Chondrocyte (in vitro differentiated cells): ENCODE results near the gene MYO5B. TPM values are rescaled to one million over a fixed set of nuclear protein-coding genes. Genes with fewer than 3 reads are reported as not detected.

Experiments
- DNase-seq: peaks from one replicate; pipeline ENCODE4 v3.0.0; 2021; ENCODE audit warnings: mixed read lengths, low spot score
- H3K27ac Mint-ChIP-seq: one replicate; pipeline ENCODE4 v1.8.0; 2021; ENCODE audit warnings: mild to moderate bottlenecking, moderate library complexity, mixed read lengths; ENCODE audit not compliant: unreplicated experiment
- H3K27me3 Mint-ChIP-seq: 2 replicates; pipeline ENCODE4 v1.8.0; 2021; ENCODE audit warnings: low read depth, mixed read lengths
- H3K36me3 Mint-ChIP-seq: 2 replicates; pipeline ENCODE4 v1.8.0; 2021; ENCODE audit warnings: low read depth, mixed read lengths
- H3K4me1 Mint-ChIP-seq: 2 replicates; pipeline ENCODE4 v1.8.0; 2021; ENCODE audit warnings: low read depth, mild to moderate bottlenecking, mixed read lengths
- H3K4me3 Mint-ChIP-seq: one replicate; pipeline ENCODE4 v1.8.0; 2021; ENCODE audit warnings: mild to moderate bottlenecking, moderate library complexity, mixed read lengths; ENCODE audit not compliant: unreplicated experiment
- H3K9me3 Mint-ChIP-seq: 2 replicates; pipeline ENCODE4 v1.8.0; 2021; ENCODE audit warnings: low read depth, mixed read lengths
- CTCF ChIP-seq: fragments of 200-600 bp; sonication (generic); IDR thresholded peaks from 2 replicates; pipeline ENCODE4 v1.5.0; 2021; ENCODE audit warnings: antibody characterized with exemption, mild to moderate bottlenecking, moderate library complexity
- total RNA-seq: library from RNA; stranded (reverse); gene quantifications from 3 replicates; pipeline ENCODE4 v1.2.1, GENCODE V29; 2021

MYO5B gene
- total RNA-seq, 1 donor from 2014 or later = 0.97 TPM

DNA sequence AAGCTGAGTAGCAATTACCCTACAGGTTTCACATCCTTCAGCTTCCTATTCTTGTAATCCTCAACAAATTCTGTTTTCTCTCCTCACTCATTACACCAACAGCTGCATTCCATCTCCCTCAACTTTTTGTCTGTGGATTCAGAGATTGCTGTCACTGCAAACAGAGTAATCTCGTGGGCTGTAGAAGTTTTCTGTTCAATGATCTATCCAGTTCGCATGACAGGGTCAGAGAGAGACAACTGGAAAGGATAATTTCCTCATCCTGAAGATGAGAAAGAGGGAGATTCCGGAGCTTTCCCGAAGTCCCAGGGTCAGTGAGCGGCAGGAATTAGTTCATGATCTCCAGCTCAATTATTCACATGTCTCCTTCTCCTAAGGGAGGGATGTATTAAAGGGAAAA is 75.7 kb downstream of the MYO5B start:
- Mint-ChIP-seq H3K36me3 (no peaks in the 10 kb centered on the region), H3K4me3 (no peak overlapping the region), H3K4me1 (no peaks in the 10 kb centered on the region), H3K27ac (no peak overlapping the region), H3K27me3 (peaks cover 33% of the 10 kb centered on the region), H3K9me3 (no peaks in the 10 kb centered on the region)
- no peak for DNase-seq
- TF ChIP-seq CTCF = no peak

DNA sequence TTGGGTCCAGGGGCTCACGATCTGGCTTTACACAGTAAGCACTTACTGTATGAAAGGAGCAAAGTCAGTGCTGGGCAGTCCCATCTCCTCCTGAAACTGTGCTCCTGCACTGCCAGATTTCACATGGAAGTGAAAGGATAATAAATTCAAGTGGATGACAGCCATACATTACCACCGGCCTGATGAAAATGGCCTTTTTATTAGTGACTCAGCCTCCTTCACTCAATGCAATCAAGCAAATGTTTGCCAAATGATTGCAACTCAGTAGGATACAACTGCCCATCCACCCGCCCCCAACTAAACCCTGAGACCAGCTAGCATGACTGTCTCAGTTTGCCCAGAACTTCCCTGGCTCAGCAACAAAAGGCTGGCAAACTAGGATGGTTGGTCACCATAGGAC is 77.1 kb downstream of the MYO5B start:
- Mint-ChIP-seq H3K27ac (no peak overlapping the region), H3K4me3 (no peak overlapping the region), H3K27me3 (peaks cover 35% of the 10 kb centered on the region), H3K4me1 (no peaks in the 10 kb centered on the region), H3K9me3 (no peaks in the 10 kb centered on the region), H3K36me3 (no peaks in the 10 kb centered on the region)
- TF ChIP-seq CTCF = no peak
- no peak for DNase-seq

- Mint-ChIP-seq H3K27me3 (peaks cover 45% of the 10 kb centered on the region), H3K27ac (no peak overlapping the region), H3K36me3 (no peaks in the 10 kb centered on the region), H3K9me3 (no peaks in the 10 kb centered on the region), H3K4me1 (no peaks in the 10 kb centered on the region), H3K4me3 (no peak overlapping the region)
- TF ChIP-seq CTCF = no peak
- DNase-seq = no peak
Observed at GRCh38 chr18:50115095-50115494, 79.9 kb downstream of the MYO5B start.

DNA sequence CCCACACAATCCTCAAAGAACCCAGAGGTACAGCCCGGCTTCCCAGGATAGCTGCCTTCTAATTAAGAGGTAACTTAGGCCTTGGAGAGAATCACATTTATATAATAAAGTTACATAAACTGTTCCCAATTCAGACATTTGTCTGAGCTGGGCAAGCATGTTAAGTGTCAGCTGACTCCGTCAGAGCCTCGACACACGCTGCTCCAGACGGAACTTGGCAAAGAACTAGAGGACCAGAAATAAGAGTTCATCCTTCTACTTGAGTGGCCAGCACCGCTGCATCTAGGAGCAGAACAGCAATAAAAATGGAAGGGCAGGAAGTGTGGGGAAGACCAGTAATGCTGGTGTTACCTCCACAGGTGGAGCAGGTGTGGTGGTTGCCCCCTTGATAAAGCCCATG is 80.5 kb downstream of the MYO5B start:
- H3K27me3 Mint-ChIP-seq = peaks cover 47% of the 10 kb centered on the region

DNA sequence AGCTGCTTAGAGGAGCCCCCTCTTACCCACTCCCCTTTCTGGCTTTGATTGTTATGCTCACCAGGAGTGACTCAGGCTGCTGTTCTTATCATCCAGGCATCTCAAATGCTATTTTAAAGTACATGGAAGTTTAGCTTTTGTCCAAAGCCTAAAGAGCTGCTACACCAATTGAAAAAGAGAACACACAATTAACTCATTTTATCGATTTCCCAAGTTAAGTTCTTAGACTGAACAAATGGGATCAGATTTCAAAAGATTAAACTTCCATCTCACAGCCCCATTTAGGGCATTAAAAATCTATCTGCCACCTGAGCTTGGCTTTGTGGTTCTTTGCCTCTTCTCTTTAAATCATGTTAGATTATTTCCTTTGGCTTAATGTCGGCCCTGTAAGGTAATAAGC is 81.2 kb downstream of the MYO5B start:
- no peaks in the 10 kb centered on the region for H3K4me1 Mint-ChIP-seq
- no peaks in the 10 kb centered on the region for H3K36me3 Mint-ChIP-seq
- DNase-seq = no peak
- no peak overlapping the region for H3K27ac Mint-ChIP-seq
- peaks cover 44% of the 10 kb centered on the region for H3K27me3 Mint-ChIP-seq
- no peaks in the 10 kb centered on the region for H3K9me3 Mint-ChIP-seq
- TF ChIP-seq CTCF = no peak
- H3K4me3 Mint-ChIP-seq = no peak overlapping the region

More for the DNA sequence above, 80.5 kb downstream of the MYO5B start:
- Mint-ChIP-seq H3K4me3 (no peak overlapping the region), H3K9me3 (no peaks in the 10 kb centered on the region), H3K4me1 (no peaks in the 10 kb centered on the region), H3K36me3 (no peaks in the 10 kb centered on the region), H3K27ac (no peak overlapping the region)
- no peak for DNase-seq
- TF ChIP-seq CTCF = no peak
